HepG2 (cell line): Measurements from ENCODE around the gene TUBA4A. TPM values are rescaled to one million over a fixed set of nuclear protein-coding genes. Genes with fewer than 3 reads are reported as not detected.

ENCODE experiments used
- ARID3A ChIP-seq: IDR thresholded peaks from 2 replicates; pipeline ENCODE4 v1.6.1; 2012; ENCODE audit warnings: low read depth, low read length, improper control_type of control experiment
- CTCF ChIP-seq: sonication (generic); formaldehyde crosslinking; IDR thresholded peaks from 2 replicates; pipeline ENCODE4 v1.5.0; 2020; ENCODE audit warnings: mild to moderate bottlenecking, missing genetic modification reagents, moderate library complexity
- FOXP4 ChIP-seq: sonication (generic); formaldehyde crosslinking; IDR thresholded peaks from 2 replicates; pipeline ENCODE4 v1.4.0; 2020; ENCODE audit warnings: missing genetic modification reagents
- KDM5B ChIP-seq: sonication (generic); formaldehyde crosslinking; IDR thresholded peaks from 2 replicates; pipeline ENCODE4 v1.4.0; 2020; ENCODE audit warnings: missing genetic modification reagents, mild to moderate bottlenecking, borderline replicate concordance
- NONO ChIP-seq, 2 experiments: fragments of 450-650 bp in 1 of 2; sonication (generic) in 1 of 2; formaldehyde crosslinking in 1 of 2; IDR thresholded peaks in 1 of 2; conservative IDR thresholded peaks in 1 of 2; 2 replicates each; pipeline versions ENCODE4 v1.6.1 to v1.8.0; 2017 to 2022; ENCODE audit warnings: mild to moderate bottlenecking in 1 of 2, missing genetic modification reagents in 1 of 2, moderate library complexity in 1 of 2
- PAXIP1 ChIP-seq: sonication (generic); formaldehyde crosslinking; conservative IDR thresholded peaks from 2 replicates; pipeline ENCODE4 v1.4.0; 2020; ENCODE audit warnings: mild to moderate bottlenecking, missing genetic modification reagents, moderate library complexity
- SMYD3 ChIP-seq: sonication (generic); formaldehyde crosslinking; IDR thresholded peaks from 2 replicates; pipeline ENCODE4 v1.8.1; 2023; ENCODE audit warnings: mild to moderate bottlenecking, missing genetic modification reagents
- SP2 ChIP-seq: sonication (generic); formaldehyde crosslinking; IDR thresholded peaks from 2 replicates; pipeline ENCODE4 v1.5.1; 2020; ENCODE audit warnings: mild to moderate bottlenecking, missing genetic modification reagents
- SPEN ChIP-seq: sonication (generic); formaldehyde crosslinking; IDR thresholded peaks from 2 replicates; pipeline ENCODE4 v1.5.1; 2020; ENCODE audit warnings: low read depth, mild to moderate bottlenecking, missing genetic modification reagents
- TERF1 ChIP-seq: sonication (generic); formaldehyde crosslinking; IDR thresholded peaks from 2 replicates; pipeline ENCODE4 v1.8.0; 2022; ENCODE audit warnings: mild to moderate bottlenecking, missing genetic modification reagents, moderate library complexity
- TRAFD1 ChIP-seq: sonication (generic); formaldehyde crosslinking; IDR thresholded peaks from 2 replicates; pipeline ENCODE4 v1.5.1; 2020; ENCODE audit warnings: missing genetic modification reagents, mild to moderate bottlenecking, borderline replicate concordance
- ZFP36L2 ChIP-seq: sonication (generic); formaldehyde crosslinking; IDR thresholded peaks from 2 replicates; pipeline ENCODE4 v1.4.0; 2020; ENCODE audit warnings: missing genetic modification reagents
- ZKSCAN1 ChIP-seq: fragments of 150-350 bp; IDR thresholded peaks from 2 replicates; pipeline ENCODE4 v1.6.1; 2014; ENCODE audit warnings: low read length
- ZNF317 ChIP-seq: sonication (generic); formaldehyde crosslinking; IDR thresholded peaks from 2 replicates; pipeline ENCODE4 v1.5.0; 2020; ENCODE audit warnings: mild to moderate bottlenecking, missing genetic modification reagents
- ZNF598 ChIP-seq: sonication (generic); formaldehyde crosslinking; IDR thresholded peaks from 2 replicates; pipeline ENCODE4 v1.5.1; 2020; ENCODE audit warnings: mild to moderate bottlenecking, missing genetic modification reagents, borderline replicate concordance
- polyA plus RNA-seq, 8 experiments: library from polyadenylated mRNA; depleted of rRNA in 3 of 8; stranded (reverse) in 7 of 8; unstranded in 1 of 8; fragments of >200 nt; fragmentation: Illumina TruSeq in 4 of 8; extraction: Trizol in 4 of 8; gene quantifications; 2 replicates each; pipeline versions ENCODE4 v1.2.1 to v1.2.3, GENCODE V29; 2011 to 2016; ENCODE audit warnings: low read depth in 4 of 8, missing spikeins in 1 of 8, mixed read lengths in 1 of 8; ENCODE audit not compliant: insufficient read depth in 1 of 8
- total RNA-seq, 5 experiments: library from RNA; depleted of rRNA; stranded (reverse); fragments of >200 nt; fragmentation: Illumina TruSeq; extraction: Trizol; gene quantifications; 2 replicates each; pipeline ENCODE4 v1.2.3, GENCODE V29; 2016; ENCODE audit warnings: low read depth in 1 of 5

TUBA4A gene
- total and polyA plus RNA-seq, 2 of the 13 experiments (the other 11 are each of a cell fraction or from before 2014, with no cell fraction given), result 1.3 to 12.7 TPM

GRCh38 chr2:219249203-219249980, 4.3 kb downstream of the TUBA4A start (continued):
- TF ChIP-seq TERF1 (no peak), TRAFD1 (CRISPR knock-in tag) (no peak), ZNF598 (peak; percentile 95; the same call in 1 of the 2 replicates), SPEN (CRISPR knock-in tag) (peak; percentile 74), SP2 (CRISPR knock-in tag) (no peak), KDM5B (CRISPR knock-in tag) (peak; percentile 34; the same call in 1 of the 2 replicates), FOXP4 (peak; percentile 86), CTCF (CRISPR knock-in tag) (no peak), SMYD3 (CRISPR knock-in tag) (0 out of 2 replicates have a peak, but pooled peaks have one; percentile 64), ARID3A (0 out of 2 replicates have a peak, but pooled peaks have one; percentile 17), NONO (IDR thresholded peaks at IDR 0.05) (no peak), NONO (CRISPR knock-in tag; conservative IDR thresholded peaks at IDR 0.05) (peak; percentile 94), ZKSCAN1 (no peak), ZFP36L2 (CRISPR knock-in tag) (no peak), ZNF317 (no peak), PAXIP1 (peak; percentile 97)
